HepG2 (cell line): Measurements from ENCODE around the gene CATSPERD. TPM values are rescaled to one million over a fixed set of nuclear protein-coding genes. Genes with fewer than 3 reads are reported as not detected.

ENCODE experiments used
- ERF ChIP-seq: IDR thresholded peaks from 2 replicates; pipeline ENCODE4 v1.6.1; 2018; ENCODE audit warnings: missing biosample characterization, missing genetic modification reagents
- GATAD1 ChIP-seq: IDR thresholded peaks from 2 replicates; pipeline ENCODE4 v1.6.1; 2016; ENCODE audit warnings: missing genetic modification reagents, missing compliant biosample characterization
- HNF4G ChIP-seq, 2 experiments: sonication (generic) in 1 of 2; formaldehyde crosslinking in 1 of 2; IDR thresholded peaks; 2 replicates each; pipeline versions ENCODE4 v1.4.0 to v1.6.1; 2011 to 2020; ENCODE audit warnings: borderline replicate concordance in 2 of 2, low read depth in 2 of 2, mild to moderate bottlenecking in 2 of 2, low read length in 1 of 2, missing genetic modification reagents in 1 of 2, moderate library complexity in 1 of 2
- HOXA5 ChIP-seq: sonication (generic); formaldehyde crosslinking; IDR thresholded peaks from 2 replicates; pipeline ENCODE4 v1.4.0; 2020; ENCODE audit warnings: missing genetic modification reagents
- KDM6A ChIP-seq: IDR thresholded peaks from 2 replicates; pipeline ENCODE4 v1.6.1; 2016; ENCODE audit warnings: low read depth
- MATR3 ChIP-seq: sonication (generic); formaldehyde crosslinking; IDR thresholded peaks from 2 replicates; pipeline ENCODE4 v1.4.0; 2020; ENCODE audit warnings: missing genetic modification reagents
- MTF1 ChIP-seq: sonication (generic); formaldehyde crosslinking; IDR thresholded peaks from 2 replicates; pipeline ENCODE4 v1.5.0; 2020; ENCODE audit warnings: missing genetic modification reagents
- MXI1 ChIP-seq: IDR thresholded peaks from 3 replicates; pipeline ENCODE4 v1.6.1; 2012; ENCODE audit warnings: low read depth, low read length, inconsistent platforms, borderline replicate concordance
- NFIC ChIP-seq: IDR thresholded peaks from 2 replicates; pipeline ENCODE4 v1.6.1; 2012; ENCODE audit warnings: mild to moderate bottlenecking, low read length, inconsistent platforms
- NR2C2 ChIP-seq: sonication (generic); formaldehyde crosslinking; IDR thresholded peaks from 2 replicates; pipeline ENCODE4 v1.4.0; 2020; ENCODE audit warnings: missing genetic modification reagents, mild to moderate bottlenecking, moderate library complexity, borderline replicate concordance
- NRL ChIP-seq: sonication (generic); formaldehyde crosslinking; IDR thresholded peaks from 2 replicates; pipeline ENCODE4 v1.5.0; 2020; ENCODE audit warnings: missing genetic modification reagents, mild to moderate bottlenecking, moderate library complexity, borderline replicate concordance
- PHF5A ChIP-seq: IDR thresholded peaks from one replicate; pipeline ENCODE4 v1.6.1; 2018; ENCODE audit warnings: low read depth, missing genetic modification reagents; ENCODE audit not compliant: unreplicated experiment
- RXRB ChIP-seq: IDR thresholded peaks from 2 replicates; pipeline ENCODE4 v1.6.1; 2016; ENCODE audit warnings: borderline replicate concordance, missing genetic modification reagents, missing compliant biosample characterization
- SIN3A ChIP-seq: IDR thresholded peaks from 2 replicates; pipeline ENCODE4 v1.6.1; 2011; ENCODE audit warnings: low read depth, mild to moderate bottlenecking, control low read depth, low read length, borderline replicate concordance
- SOX13 ChIP-seq, 3 experiments: fragments of 450-650 bp in 1 of 3; sonication (generic) in 1 of 3; formaldehyde crosslinking in 1 of 3; IDR thresholded peaks in 2 of 3; conservative IDR thresholded peaks in 1 of 3; 2 replicates each; pipeline versions ENCODE4 v1.5.0 to v1.6.1; 2016 to 2020; ENCODE audit warnings: antibody characterized with exemption in 1 of 3, mild to moderate bottlenecking in 1 of 3, missing compliant biosample characterization in 1 of 3, missing genetic modification reagents in 1 of 3, moderate library complexity in 1 of 3
- SP2 ChIP-seq: sonication (generic); formaldehyde crosslinking; IDR thresholded peaks from 2 replicates; pipeline ENCODE4 v1.5.1; 2020; ENCODE audit warnings: mild to moderate bottlenecking, missing genetic modification reagents
- THYN1 ChIP-seq: sonication (generic); formaldehyde crosslinking; IDR thresholded peaks from 2 replicates; pipeline ENCODE4 v1.8.1; 2023; ENCODE audit warnings: low read depth, mild to moderate bottlenecking, moderate library complexity, missing genetic modification reagents, borderline replicate concordance
- TOPORS ChIP-seq: sonication (generic); formaldehyde crosslinking; IDR thresholded peaks from 2 replicates; pipeline ENCODE4 v1.8.0; 2023; ENCODE audit warnings: mild to moderate bottlenecking, missing genetic modification reagents
- U2AF1 ChIP-seq: fragments of 200-400 bp; formaldehyde crosslinking; optimal IDR thresholded peaks from 2 replicates; pipeline ENCODE3; 2017; ENCODE audit warnings: mild to moderate bottlenecking, low read depth, low read length
- XBP1 ChIP-seq: sonication (generic); formaldehyde crosslinking; IDR thresholded peaks from 2 replicates; pipeline ENCODE4 v1.5.0; 2020; ENCODE audit warnings: missing genetic modification reagents
- ZBTB1 ChIP-seq: sonication (generic); formaldehyde crosslinking; IDR thresholded peaks from 2 replicates; pipeline ENCODE4 v1.4.0; 2020; ENCODE audit warnings: missing genetic modification reagents, borderline replicate concordance
- ZFP37 ChIP-seq: sonication (generic); formaldehyde crosslinking; IDR thresholded peaks from 2 replicates; pipeline ENCODE4 v1.4.0; 2020; ENCODE audit warnings: missing genetic modification reagents, borderline replicate concordance
- ZNF317 ChIP-seq: sonication (generic); formaldehyde crosslinking; IDR thresholded peaks from 2 replicates; pipeline ENCODE4 v1.5.0; 2020; ENCODE audit warnings: mild to moderate bottlenecking, missing genetic modification reagents
- ZNF570 ChIP-seq: sonication (generic); formaldehyde crosslinking; IDR thresholded peaks from 2 replicates; pipeline ENCODE4 v1.4.0; 2020; ENCODE audit warnings: mild to moderate bottlenecking, missing genetic modification reagents, borderline replicate concordance
- polyA plus RNA-seq, 8 experiments: library from polyadenylated mRNA; depleted of rRNA in 3 of 8; stranded (reverse) in 7 of 8; unstranded in 1 of 8; fragments of >200 nt; fragmentation: Illumina TruSeq in 4 of 8; extraction: Trizol in 4 of 8; gene quantifications; 2 replicates each; pipeline versions ENCODE4 v1.2.1 to v1.2.3, GENCODE V29; 2011 to 2016; ENCODE audit warnings: low read depth in 4 of 8, missing spikeins in 1 of 8, mixed read lengths in 1 of 8; ENCODE audit not compliant: insufficient read depth in 1 of 8
- total RNA-seq, 5 experiments: library from RNA; depleted of rRNA; stranded (reverse); fragments of >200 nt; fragmentation: Illumina TruSeq; extraction: Trizol; gene quantifications; 2 replicates each; pipeline ENCODE4 v1.2.3, GENCODE V29; 2016; ENCODE audit warnings: low read depth in 1 of 5
- TF ChIP-seq, protein P1 (sequence below): IDR thresholded peaks from 2 replicates; pipeline ENCODE4 v1.6.1; 2016; ENCODE audit warnings: control low read depth
- TF ChIP-seq, protein P2 (sequence below): sonication (generic); formaldehyde crosslinking; conservative IDR thresholded peaks from 2 replicates; pipeline ENCODE4 v1.8.1; 2023; ENCODE audit warnings: missing genetic modification reagents
- TF ChIP-seq, protein P3 (sequence below): sonication (generic); formaldehyde crosslinking; IDR thresholded peaks from 2 replicates; pipeline ENCODE4 v1.5.0; 2020; ENCODE audit warnings: mild to moderate bottlenecking, missing genetic modification reagents

The CATSPERD gene
- total and polyA plus RNA-seq, 2 of the 13 experiments (the other 11 are each of a cell fraction or from before 2014, with no cell fraction given): 0.04 TPM; not detected in 1

DNA sequence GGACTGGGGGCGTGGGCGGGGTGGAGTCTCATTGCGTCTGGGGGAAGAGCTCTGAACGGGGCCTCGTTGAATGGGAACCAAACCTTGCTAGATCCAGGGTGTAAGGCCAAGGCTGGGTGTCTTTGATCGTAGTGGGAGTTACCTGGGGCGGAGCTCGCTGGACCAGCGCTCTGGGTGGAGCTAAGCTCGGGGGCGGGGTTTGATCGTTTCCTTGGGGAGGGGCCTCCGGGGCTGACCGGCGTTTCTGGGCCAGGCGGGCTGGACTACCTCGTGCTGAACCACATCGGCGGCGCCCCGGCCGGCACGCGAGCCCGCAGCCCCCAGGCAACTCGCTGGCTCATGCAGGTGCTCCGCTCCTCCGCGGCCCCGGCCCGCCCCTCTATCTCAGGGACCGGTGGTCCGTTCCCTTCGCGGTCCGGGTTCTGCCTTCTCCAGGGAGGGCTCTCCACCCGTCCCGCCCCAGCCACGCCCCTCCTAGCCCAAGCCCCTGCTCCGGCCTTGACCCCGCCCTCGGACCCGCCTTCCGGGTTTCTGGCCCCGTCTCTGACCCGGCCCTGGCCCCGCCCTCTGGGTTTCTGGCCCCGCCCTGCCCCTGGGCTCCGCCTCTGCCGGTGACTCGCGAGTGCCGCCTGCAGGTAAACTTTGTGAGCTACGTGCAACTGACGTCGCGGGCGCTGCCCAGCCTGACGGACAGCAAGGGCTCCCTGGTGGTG is 33.6 kb upstream of the CATSPERD start (continued):
- TF ChIP-seq MATR3 (CRISPR knock-in tag): no peak
- peak; percentile 76 for TF ChIP-seq NR2C2 (CRISPR knock-in tag)
- TF ChIP-seq, protein P1, sequence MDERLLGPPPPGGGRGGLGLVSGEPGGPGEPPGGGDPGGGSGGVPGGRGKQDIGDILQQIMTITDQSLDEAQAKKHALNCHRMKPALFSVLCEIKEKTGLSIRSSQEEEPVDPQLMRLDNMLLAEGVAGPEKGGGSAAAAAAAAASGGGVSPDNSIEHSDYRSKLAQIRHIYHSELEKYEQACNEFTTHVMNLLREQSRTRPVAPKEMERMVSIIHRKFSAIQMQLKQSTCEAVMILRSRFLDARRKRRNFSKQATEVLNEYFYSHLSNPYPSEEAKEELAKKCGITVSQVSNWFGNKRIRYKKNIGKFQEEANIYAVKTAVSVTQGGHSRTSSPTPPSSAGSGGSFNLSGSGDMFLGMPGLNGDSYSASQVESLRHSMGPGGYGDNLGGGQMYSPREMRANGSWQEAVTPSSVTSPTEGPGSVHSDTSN: no peak
- TF ChIP-seq, protein P2, sequence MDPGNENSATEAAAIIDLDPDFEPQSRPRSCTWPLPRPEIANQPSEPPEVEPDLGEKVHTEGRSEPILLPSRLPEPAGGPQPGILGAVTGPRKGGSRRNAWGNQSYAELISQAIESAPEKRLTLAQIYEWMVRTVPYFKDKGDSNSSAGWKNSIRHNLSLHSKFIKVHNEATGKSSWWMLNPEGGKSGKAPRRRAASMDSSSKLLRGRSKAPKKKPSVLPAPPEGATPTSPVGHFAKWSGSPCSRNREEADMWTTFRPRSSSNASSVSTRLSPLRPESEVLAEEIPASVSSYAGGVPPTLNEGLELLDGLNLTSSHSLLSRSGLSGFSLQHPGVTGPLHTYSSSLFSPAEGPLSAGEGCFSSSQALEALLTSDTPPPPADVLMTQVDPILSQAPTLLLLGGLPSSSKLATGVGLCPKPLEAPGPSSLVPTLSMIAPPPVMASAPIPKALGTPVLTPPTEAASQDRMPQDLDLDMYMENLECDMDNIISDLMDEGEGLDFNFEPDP: no peak
- no peak for TF ChIP-seq MTF1 (CRISPR knock-in tag)
- TF ChIP-seq MXI1: peak; percentile 54; the same call in 1 of the 3 replicates
- no peak for TF ChIP-seq HNF4G (IDR thresholded peaks at IDR 0.05; ENCODE audit: borderline replicate concordance, low read depth, low read length)
- no peak for TF ChIP-seq HNF4G (CRISPR knock-in tag; IDR thresholded peaks at IDR 0.05; ENCODE audit: borderline replicate concordance, low read depth)
- peak; percentile 25 for TF ChIP-seq RXRB
- TF ChIP-seq, protein P3, sequence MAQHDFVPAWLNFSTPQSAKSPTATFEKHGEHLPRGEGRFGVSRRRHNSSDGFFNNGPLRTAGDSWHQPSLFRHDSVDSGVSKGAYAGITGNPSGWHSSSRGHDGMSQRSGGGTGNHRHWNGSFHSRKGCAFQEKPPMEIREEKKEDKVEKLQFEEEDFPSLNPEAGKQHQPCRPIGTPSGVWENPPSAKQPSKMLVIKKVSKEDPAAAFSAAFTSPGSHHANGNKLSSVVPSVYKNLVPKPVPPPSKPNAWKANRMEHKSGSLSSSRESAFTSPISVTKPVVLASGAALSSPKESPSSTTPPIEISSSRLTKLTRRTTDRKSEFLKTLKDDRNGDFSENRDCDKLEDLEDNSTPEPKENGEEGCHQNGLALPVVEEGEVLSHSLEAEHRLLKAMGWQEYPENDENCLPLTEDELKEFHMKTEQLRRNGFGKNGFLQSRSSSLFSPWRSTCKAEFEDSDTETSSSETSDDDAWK (CRISPR knock-in tag): no peak
- no peak for TF ChIP-seq SP2 (CRISPR knock-in tag)
- TF ChIP-seq SIN3A: peak; percentile 40; the same call in 1 of the 2 replicates
- no peak for TF ChIP-seq PHF5A (CRISPR knock-in tag)
- TF ChIP-seq TOPORS (CRISPR knock-in tag): no peak
- TF ChIP-seq ZFP37: no peak
- no peak; the same call in none of the 2 replicates for TF ChIP-seq GATAD1 (CRISPR knock-in tag)
- TF ChIP-seq U2AF1: no peak
- TF ChIP-seq NRL: no peak
- no peak for TF ChIP-seq XBP1 (CRISPR knock-in tag)
- no peak for TF ChIP-seq SOX13 (IDR thresholded peaks at IDR 0.05)
- no peak; a peak in 1 of 4 replicates for TF ChIP-seq SOX13 (CRISPR knock-in tag; conservative IDR thresholded peaks at IDR 0.05 in 1 of 2, IDR thresholded peaks at IDR 0.05 in 1 of 2)
- TF ChIP-seq NFIC: no peak
- no peak for TF ChIP-seq THYN1 (CRISPR knock-in tag)
- TF ChIP-seq ZNF570: no peak
- no peak for TF ChIP-seq ZBTB1 (CRISPR knock-in tag)
- no peak for TF ChIP-seq KDM6A (CRISPR knock-in tag)
- TF ChIP-seq ZNF317 (CRISPR knock-in tag): 0 out of 2 replicates have a peak, but pooled peaks have one; percentile 26
- no peak for TF ChIP-seq ERF (CRISPR knock-in tag)
- TF ChIP-seq HOXA5 (CRISPR knock-in tag): peak; percentile 52; the same call in 1 of the 2 replicates
